Lung (tissue), 12 donors: ENCODE data around the gene NSD1. TPM values are rescaled to one million over a fixed set of nuclear protein-coding genes. Genes with fewer than 3 reads are reported as not detected.

Experiments
- ATAC-seq: fragments of 200-7000 bp; cut with Tn5 transposase; one replicate; pipeline ENCODE4 v1.9.1; 2020; ENCODE audit warnings: moderate number of reproducible peaks; ENCODE audit not compliant: insufficient read depth, low FRiP score
- DNase-seq, 3 donors: peaks; one replicate each; pipeline ENCODE4 v3.0.0-alpha.2; 2013 to 2017
- H3K27ac ChIP-seq, 2 donors: one replicate each; pipeline ENCODE4 v1.5.1; 2013; ENCODE audit warnings: mild to moderate bottlenecking in 2 of 2, moderate library complexity in 2 of 2, control low read depth in 1 of 2, inconsistent platforms in 1 of 2, low read depth in 1 of 2, low read length in 1 of 2
- H3K27me3 ChIP-seq, 3 donors: one replicate each; pipeline ENCODE4 v1.5.1; 2013; ENCODE audit warnings: low read length in 2 of 3; ENCODE audit not compliant: control insufficient read depth in 3 of 3, insufficient read depth in 3 of 3
- H3K36me3 ChIP-seq, 4 donors: one replicate each; pipeline ENCODE4 v1.5.1; 2013; ENCODE audit warnings: low read length in 4 of 4, mild to moderate bottlenecking in 1 of 4, moderate library complexity in 1 of 4; ENCODE audit not compliant: control insufficient read depth in 4 of 4, insufficient read depth in 4 of 4
- H3K4me1 ChIP-seq, 5 donors: one replicate each; pipeline ENCODE4 v1.5.1; 2013; ENCODE audit warnings: low read length in 5 of 5, mild to moderate bottlenecking in 2 of 5, moderate library complexity in 1 of 5; ENCODE audit not compliant: control insufficient read depth in 5 of 5, insufficient read depth in 5 of 5
- H3K4me3 ChIP-seq: one replicate; pipeline ENCODE4 v1.5.1; 2013; ENCODE audit warnings: mild to moderate bottlenecking, control low read depth, moderate library complexity
- H3K9ac ChIP-seq, 2 donors: one replicate each; pipeline ENCODE4 v1.5.1; 2013; ENCODE audit warnings: low read length in 2 of 2, control low read depth in 1 of 2; ENCODE audit not compliant: insufficient read depth in 1 of 2
- H3K9me3 ChIP-seq, 4 donors: one replicate each; pipeline ENCODE4 v1.5.1; 2013; ENCODE audit warnings: low read length in 3 of 4, mild to moderate bottlenecking in 1 of 4, moderate library complexity in 1 of 4; ENCODE audit not compliant: control insufficient read depth in 4 of 4, insufficient read depth in 3 of 4
- CTCF ChIP-seq: IDR thresholded peaks from 2 replicates; pipeline ENCODE4 v1.5.1; 2012; ENCODE audit warnings: mild to moderate bottlenecking; ENCODE audit errors: control extremely low read depth, extremely low read depth
- WGBS, 2 donors: extraction: QIAGEN DNeasy Blood & Tissue Kit; methylation state at CpG; one replicate each; pipeline ENCODE4 v1.1.7; 2013; 5-methylcytosine and 5-hydroxymethylcytosine counted together
- polyA plus RNA-seq, 2 donors: library from polyadenylated mRNA; stranded (reverse); fragments of 200-250 nt; gene quantifications; one replicate each; pipeline ENCODE4 v1.2.1, GENCODE V29; 2013
- total RNA-seq, 2 donors: library from RNA; depleted of rRNA in 1 of 2; stranded (reverse); fragments of >200 nt in 1 of 2; gene quantifications; one replicate each; pipeline ENCODE4 v1.2.1, GENCODE V29; 2014 to 2021
- donor health status: control.
- donor health status: control.
- donor health status: Bipolar disorder and iron deficiency.
- donor health status: healthy.
- donor health status: DM: yes; HTN: yes; CAD: no.

NSD1 gene
- total and polyA plus RNA-seq, 4 donors = 8.0 to 81.7 (median 43.2) TPM

DNA sequence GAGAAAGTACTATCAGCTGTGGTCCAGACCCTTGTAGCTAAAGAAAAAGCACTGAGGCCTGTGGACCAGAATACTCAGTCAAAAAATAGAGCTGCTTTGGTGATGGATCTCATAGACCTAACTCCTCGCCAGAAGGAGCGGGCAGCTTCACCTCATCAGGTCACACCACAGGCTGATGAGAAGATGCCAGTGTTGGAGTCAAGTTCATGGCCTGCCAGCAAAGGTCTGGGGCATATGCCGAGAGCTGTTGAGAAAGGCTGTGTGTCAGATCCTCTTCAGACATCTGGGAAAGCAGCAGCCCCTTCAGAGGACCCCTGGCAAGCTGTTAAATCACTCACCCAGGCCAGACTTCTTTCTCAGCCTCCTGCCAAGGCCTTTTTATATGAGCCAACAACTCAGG, 161.1 kb downstream of the NSD1 start:
- H3K27ac ChIP-seq = no peak overlapping the region
- peaks cover 19 to 50% (median 40%) of the 10 kb centered on the region in 4 donors for H3K36me3 ChIP-seq
- TF ChIP-seq CTCF = no peak

DNA sequence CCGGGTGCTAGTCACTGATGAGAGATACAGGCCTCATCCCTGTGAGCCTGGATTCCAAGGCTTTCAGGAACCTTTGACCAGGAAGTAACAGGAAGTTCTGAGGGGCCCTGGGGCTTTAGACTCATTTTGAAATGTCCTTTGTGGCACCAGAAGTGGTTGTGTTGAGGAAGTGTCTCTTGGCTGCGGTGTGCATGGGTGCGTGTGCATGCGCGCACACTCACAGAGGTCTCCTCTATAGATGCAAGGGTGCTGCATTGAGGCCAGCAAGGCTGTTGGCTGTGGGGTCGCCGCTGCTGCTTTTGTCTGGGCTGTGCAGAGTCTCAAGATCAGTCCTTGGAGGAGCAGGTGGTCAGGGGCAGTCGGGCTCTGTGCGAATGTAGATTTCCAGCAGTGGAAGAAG, 162.4 kb downstream of the NSD1 start:
- no peak overlapping the region for H3K4me3 ChIP-seq

More for the DNA sequence above, 161.1 kb downstream of the NSD1 start:
- no peak for ATAC-seq
- no peaks in the 10 kb centered on the region for H3K9me3 ChIP-seq
- 90 to 91% methylated on average over 3 of the region's 3 CpGs for WGBS, 2 donors
- H3K9ac ChIP-seq = no peak overlapping the region
- no peak for DNase-seq
- H3K4me3 ChIP-seq = no peak overlapping the region
- H3K27me3 ChIP-seq = no peaks in the 10 kb centered on the region
- peaks cover 0 to 10% (median 0%) of the 10 kb centered on the region in 5 donors for H3K4me1 ChIP-seq

DNA sequence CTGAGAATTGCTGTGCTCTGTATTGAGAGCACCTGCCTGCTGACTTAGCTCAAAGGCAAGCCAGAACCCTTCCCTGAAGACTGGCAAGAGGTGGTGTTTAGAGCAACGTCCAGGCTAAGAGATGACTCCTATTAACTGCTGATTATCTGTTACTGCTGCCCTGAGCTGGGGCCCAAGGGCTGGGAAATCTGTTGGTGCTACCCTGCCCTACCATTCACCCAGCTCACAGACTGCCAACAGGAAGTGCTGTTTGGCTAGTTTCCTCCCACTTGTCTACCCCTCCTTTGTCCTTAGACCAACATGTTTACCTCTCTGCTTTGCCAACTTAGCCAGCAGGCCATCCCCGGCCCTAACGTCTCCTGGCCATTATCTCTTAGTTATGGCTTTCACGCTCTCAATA, 163.0 kb downstream of the NSD1 start:
- peaks cover 0 to 19% (median 13%) of the 10 kb centered on the region in 5 donors for H3K4me1 ChIP-seq
- no peaks in the 10 kb centered on the region for H3K27me3 ChIP-seq
- H3K27ac ChIP-seq = peak overlapping the region in 1 of 2 donors; percentile 54
- no peak for ATAC-seq
- H3K4me3 ChIP-seq = no peak overlapping the region
- WGBS, 2 donors = 31 to 33% methylated on average over 4 of the region's 4 CpGs
- TF ChIP-seq CTCF = no peak
- H3K36me3 ChIP-seq = peaks cover 17 to 47% (median 38%) of the 10 kb centered on the region in 4 donors
- H3K9me3 ChIP-seq = no peaks in the 10 kb centered on the region
- no peak for DNase-seq
- H3K9ac ChIP-seq = no peak overlapping the region

More for the DNA sequence above, 162.4 kb downstream of the NSD1 start:
- no peak overlapping the region for H3K9ac ChIP-seq
- H3K4me1 ChIP-seq = peaks cover 0 to 12% (median 6%) of the 10 kb centered on the region in 5 donors
- H3K9me3 ChIP-seq = no peaks in the 10 kb centered on the region
- WGBS, 2 donors = 42 to 73% methylated on average over 9 of the region's 9 CpGs
- H3K36me3 ChIP-seq = peaks cover 19 to 48% (median 39%) of the 10 kb centered on the region in 4 donors
- no peak for DNase-seq
- no peaks in the 10 kb centered on the region for H3K27me3 ChIP-seq
- H3K27ac ChIP-seq = no peak overlapping the region
- no peak for TF ChIP-seq CTCF
- no peak for ATAC-seq

DNA sequence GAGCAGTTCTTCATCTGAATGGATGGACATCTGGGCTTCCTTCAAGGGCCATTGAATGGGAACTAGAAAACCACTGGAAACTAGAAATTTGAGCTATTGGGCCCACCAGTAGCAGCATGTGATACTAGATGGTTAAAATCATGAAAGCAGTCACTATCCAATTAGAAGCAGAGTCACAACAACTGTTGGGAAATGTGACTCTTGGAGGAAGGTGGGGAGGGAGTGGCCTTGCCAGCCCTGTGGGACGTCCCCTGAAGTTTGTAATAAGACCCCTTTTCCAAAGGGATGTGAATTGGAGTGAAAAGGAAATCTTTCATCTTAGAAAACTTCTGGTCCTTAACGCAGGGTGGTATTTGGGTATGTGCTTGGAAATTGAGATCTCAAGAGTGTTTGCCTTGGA, 164.3 kb downstream of the NSD1 start:
- 68 to 75% methylated on average over 2 of the region's 2 CpGs for WGBS, 2 donors
- no peak for TF ChIP-seq CTCF
- H3K36me3 ChIP-seq = peaks cover 10 to 41% (median 31%) of the 10 kb centered on the region in 4 donors
- no peak for ATAC-seq
- no peaks in the 10 kb centered on the region for H3K27me3 ChIP-seq
- no peak overlapping the region for H3K4me3 ChIP-seq
- peaks cover 0 to 29% (median 18%) of the 10 kb centered on the region in 5 donors for H3K4me1 ChIP-seq
- H3K27ac ChIP-seq = no peak overlapping the region
- H3K9ac ChIP-seq = no peak overlapping the region
- no peak for DNase-seq
- H3K9me3 ChIP-seq = no peaks in the 10 kb centered on the region
